ENCODE measurements around the gene BTBD18. TPM values are rescaled to one million over a fixed set of nuclear protein-coding genes. Genes with fewer than 3 reads are reported as not detected.

Gene BTBD18
- total and polyA plus RNA-seq, 2 of the 13 experiments (the other 11 are each of a cell fraction or from before 2014, with no cell fraction given) = not detected

- TF ChIP-seq REST (IDR thresholded peaks at IDR 0.05; ENCODE audit: borderline replicate concordance in 1 of 2, low read depth in 1 of 2, low read length in 2 of 2) (no peak; a peak in 1 of 4 replicates), EED (CRISPR knock-in tag; IDR thresholded peaks at IDR 0.05) (peak; percentile 67; the same call in 1 of the 2 replicates), TBX2 (CRISPR knock-in tag; IDR thresholded peaks at IDR 0.05; ENCODE audit: borderline replicate concordance) (peak; percentile 74), STAG1 (CRISPR knock-in tag; IDR thresholded peaks at IDR 0.05) (no peak), ESRRA (CRISPR knock-in tag; IDR thresholded peaks at IDR 0.05; ENCODE audit: low read depth) (peak; percentile 49; the same call in 1 of the 2 replicates), FOXK2 (IDR thresholded peaks at IDR 0.05) (0 out of 2 replicates have a peak, but pooled peaks have one; percentile 40), ZNF550 (CRISPR knock-in tag; IDR thresholded peaks at IDR 0.05; ENCODE audit: borderline replicate concordance) (0 out of 2 replicates have a peak, but pooled peaks have one; percentile 74), ZBTB43 (CRISPR knock-in tag; conservative IDR thresholded peaks at IDR 0.05) (0 out of 2 replicates have a peak, but pooled peaks have one; percentile 32), NAIF1 (CRISPR knock-in tag; IDR thresholded peaks at IDR 0.05; ENCODE audit: borderline replicate concordance) (peak; percentile 71; the same call in 1 of the 2 replicates), SOX13 (IDR thresholded peaks at IDR 0.05) (no peak), SOX13 (CRISPR knock-in tag; conservative IDR thresholded peaks at IDR 0.05 in 1 of 2, IDR thresholded peaks at IDR 0.05 in 1 of 2) (no peak), ZMYM2 (CRISPR knock-in tag; IDR thresholded peaks at IDR 0.05) (no peak), ZNF644 (CRISPR knock-in tag; IDR thresholded peaks at IDR 0.05; ENCODE audit: low read depth) (no peak), TBP (CRISPR knock-in tag; IDR thresholded peaks at IDR 0.05) (no peak), HNRNPLL (IDR thresholded peaks at IDR 0.05; ENCODE audit: low read depth, low read length, poor library complexity, severe bottlenecking) (no peak), ATF7 (IDR thresholded peaks at IDR 0.05) (no peak), ATF7 (CRISPR knock-in tag; IDR thresholded peaks at IDR 0.05) (no peak), ZNF850 (CRISPR knock-in tag; conservative IDR thresholded peaks at IDR 0.05) (no peak), TARDBP (CRISPR knock-in tag; IDR thresholded peaks at IDR 0.05) (peak; percentile 46; the same call in 1 of the 2 replicates), ZFX (CRISPR knock-in tag; IDR thresholded peaks at IDR 0.05; ENCODE audit: low read depth) (peak; percentile 15), TEAD2 (CRISPR knock-in tag; IDR thresholded peaks at IDR 0.05) (no peak), PAF1 (CRISPR knock-in tag; IDR thresholded peaks at IDR 0.05) (no peak), TRIM24 (CRISPR knock-in tag; IDR thresholded peaks at IDR 0.05) (no peak), RBAK (CRISPR knock-in tag; IDR thresholded peaks at IDR 0.05) (peak; percentile 53; the same call in 1 of the 2 replicates), BCL3 (CRISPR knock-in tag; IDR thresholded peaks at IDR 0.05) (no peak)
These were observed 39.1 kb downstream of the BTBD18 start, which contains the start of gene TMX2 (continued) for GRCh38 chr11:57712256-57713150.

Data from HepG2 (cell line).